ENCODE measurements around the gene RHNO1.

RHNO1 gene

GRCh38 chr12:2853626-2854025, 23.4 kb upstream of the RHNO1 start:
- TF ChIP-seq, protein P1, sequence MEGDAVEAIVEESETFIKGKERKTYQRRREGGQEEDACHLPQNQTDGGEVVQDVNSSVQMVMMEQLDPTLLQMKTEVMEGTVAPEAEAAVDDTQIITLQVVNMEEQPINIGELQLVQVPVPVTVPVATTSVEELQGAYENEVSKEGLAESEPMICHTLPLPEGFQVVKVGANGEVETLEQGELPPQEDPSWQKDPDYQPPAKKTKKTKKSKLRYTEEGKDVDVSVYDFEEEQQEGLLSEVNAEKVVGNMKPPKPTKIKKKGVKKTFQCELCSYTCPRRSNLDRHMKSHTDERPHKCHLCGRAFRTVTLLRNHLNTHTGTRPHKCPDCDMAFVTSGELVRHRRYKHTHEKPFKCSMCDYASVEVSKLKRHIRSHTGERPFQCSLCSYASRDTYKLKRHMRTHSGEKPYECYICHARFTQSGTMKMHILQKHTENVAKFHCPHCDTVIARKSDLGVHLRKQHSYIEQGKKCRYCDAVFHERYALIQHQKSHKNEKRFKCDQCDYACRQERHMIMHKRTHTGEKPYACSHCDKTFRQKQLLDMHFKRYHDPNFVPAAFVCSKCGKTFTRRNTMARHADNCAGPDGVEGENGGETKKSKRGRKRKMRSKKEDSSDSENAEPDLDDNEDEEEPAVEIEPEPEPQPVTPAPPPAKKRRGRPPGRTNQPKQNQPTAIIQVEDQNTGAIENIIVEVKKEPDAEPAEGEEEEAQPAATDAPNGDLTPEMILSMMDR (conservative IDR thresholded peaks at IDR 0.05; ENCODE audit: low read depth, low read length) = peak; percentile 96
- no peak overlapping the region for H3K4me3 ChIP-seq (ENCODE audit: low read length)
- DNase-seq (ENCODE audit: low read depth) = no peak

DNA sequence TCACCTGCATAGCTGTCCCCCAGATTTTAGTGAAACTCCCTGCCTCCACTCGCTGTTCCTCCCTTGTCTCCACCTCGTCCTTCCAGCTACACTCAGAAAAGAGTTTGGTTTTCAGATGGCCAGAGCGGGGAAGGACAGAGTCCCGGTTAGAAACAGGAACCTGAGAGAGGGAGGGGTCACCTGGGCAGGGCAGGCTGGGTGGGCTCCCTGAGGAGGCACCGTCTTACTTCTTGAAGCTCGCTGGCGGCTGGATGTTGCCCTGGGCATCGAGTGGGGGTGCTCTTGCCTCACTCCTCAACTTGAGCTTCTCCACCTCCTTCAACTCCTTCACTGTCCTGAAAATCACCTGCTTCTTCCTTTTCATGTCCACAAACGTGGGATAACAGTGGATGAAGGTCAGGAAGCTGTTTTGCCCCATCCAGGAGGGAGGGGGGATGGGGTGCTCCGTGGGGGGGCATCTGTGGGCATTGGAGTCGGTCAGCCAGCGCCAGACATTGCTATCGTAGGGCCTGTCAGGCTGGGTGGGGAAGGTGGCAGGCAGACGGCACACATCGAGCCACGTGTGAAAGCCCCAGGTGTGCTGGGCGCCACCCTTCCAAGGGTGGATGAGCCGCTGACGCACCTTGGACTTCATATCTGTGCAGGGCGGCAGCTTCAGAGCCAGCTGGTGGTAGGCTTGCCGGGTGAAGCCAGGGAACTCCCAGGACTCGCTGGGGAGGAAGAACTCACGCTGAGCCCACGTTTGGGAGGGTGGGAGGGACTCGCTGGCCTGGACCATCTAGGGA, 22.2 kb upstream of the RHNO1 start:
- TF ChIP-seq, protein P1 (conservative IDR thresholded peaks at IDR 0.05; ENCODE audit: low read depth, low read length) = no peak

DNA sequence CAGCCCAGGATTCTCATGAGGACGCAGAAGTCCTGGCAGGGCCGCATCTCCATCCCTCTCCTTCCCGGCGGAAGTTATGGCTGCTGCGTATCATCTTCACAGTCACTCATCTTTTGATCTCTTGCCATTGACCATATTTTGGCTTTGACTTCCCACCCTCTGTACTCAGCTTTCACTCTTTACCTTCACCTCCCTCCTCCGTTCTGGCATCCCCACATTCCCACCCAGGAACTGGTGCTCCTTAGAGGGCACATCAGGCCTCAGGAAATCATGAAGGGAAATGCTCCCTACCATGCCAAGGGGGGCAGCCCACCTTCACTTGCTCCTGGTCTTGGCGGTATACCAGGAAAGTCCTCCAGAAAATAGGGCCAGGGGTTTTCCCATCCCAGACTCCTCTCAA, 21.5 kb upstream of the RHNO1 start:
- DNase-seq (ENCODE audit: low read depth) = no peak
- TF ChIP-seq, protein P1 (conservative IDR thresholded peaks at IDR 0.05; ENCODE audit: low read depth, low read length) = no peak
- no peak overlapping the region for H3K4me3 ChIP-seq (ENCODE audit: low read length)

More for the DNA sequence above, 22.2 kb upstream of the RHNO1 start:
- no peak for DNase-seq (ENCODE audit: low read depth)
- no peak overlapping the region for H3K4me3 ChIP-seq (ENCODE audit: low read length)

- no peak overlapping the region for H3K4me3 ChIP-seq (ENCODE audit: low read length)
- TF ChIP-seq, protein P1 (conservative IDR thresholded peaks at IDR 0.05; ENCODE audit: low read depth, low read length) = no peak
- DNase-seq (ENCODE audit: low read depth) = no peak
Observed at GRCh38 chr12:2856051-2856450, 21.0 kb upstream of the RHNO1 start.

DNA sequence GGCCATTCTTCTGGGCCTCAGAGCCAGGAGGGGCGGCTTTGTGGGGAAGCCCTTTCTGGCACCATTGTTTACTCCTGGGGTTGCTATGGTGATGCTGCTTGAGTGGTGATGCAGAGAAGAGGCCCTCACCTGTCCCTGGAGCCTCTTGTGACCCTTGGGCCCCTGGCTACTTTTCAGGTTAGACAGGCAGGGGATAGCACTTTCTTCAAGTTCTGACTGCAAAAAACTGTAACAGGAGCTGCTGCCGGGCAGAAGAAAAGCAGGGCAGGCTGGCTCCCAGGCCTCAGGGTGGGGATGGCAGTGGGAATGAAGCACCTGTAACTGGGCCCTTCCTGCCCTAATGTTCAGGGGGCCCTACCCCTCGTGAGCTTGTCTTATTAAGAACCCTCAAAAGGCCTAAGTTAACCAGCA, 20.0 kb upstream of the RHNO1 start, which contains the start of gene TEX52:
Gene TEX52 (minus strand): TSS at position 19 of the 411 bp plus-strand sequence. CDS start 13 bp downstream, at position 6.
- TF ChIP-seq, protein P1 (conservative IDR thresholded peaks at IDR 0.05; ENCODE audit: low read depth, low read length) = no peak
- H3K4me3 ChIP-seq (ENCODE audit: low read length) = no peak within 1 kb of the TSS
- no peak for DNase-seq (ENCODE audit: low read depth)

DNA sequence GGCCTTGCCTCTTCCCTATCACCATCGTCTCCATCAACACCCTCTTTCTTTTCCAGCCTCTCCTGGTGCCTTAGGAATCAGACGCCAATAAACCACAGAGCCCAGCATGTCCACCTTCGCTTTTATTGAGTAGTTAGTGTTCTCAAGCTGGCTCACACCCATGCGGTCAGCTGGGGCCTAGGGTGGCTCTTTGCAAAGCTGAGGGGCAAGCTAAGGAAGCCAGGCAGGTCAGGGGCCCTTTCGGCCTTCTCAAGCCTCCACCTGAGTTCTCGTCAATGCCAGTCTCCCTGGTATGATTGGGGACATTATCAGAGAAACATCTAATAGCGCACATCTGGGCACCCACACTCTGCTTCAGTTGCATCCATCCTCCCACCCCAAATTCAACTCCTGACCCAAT, 19.4 kb upstream of the RHNO1 start:
- no peak overlapping the region for H3K4me3 ChIP-seq (ENCODE audit: low read length)
- TF ChIP-seq, protein P1 (conservative IDR thresholded peaks at IDR 0.05; ENCODE audit: low read depth, low read length) = no peak
- no peak for DNase-seq (ENCODE audit: low read depth)

DNA sequence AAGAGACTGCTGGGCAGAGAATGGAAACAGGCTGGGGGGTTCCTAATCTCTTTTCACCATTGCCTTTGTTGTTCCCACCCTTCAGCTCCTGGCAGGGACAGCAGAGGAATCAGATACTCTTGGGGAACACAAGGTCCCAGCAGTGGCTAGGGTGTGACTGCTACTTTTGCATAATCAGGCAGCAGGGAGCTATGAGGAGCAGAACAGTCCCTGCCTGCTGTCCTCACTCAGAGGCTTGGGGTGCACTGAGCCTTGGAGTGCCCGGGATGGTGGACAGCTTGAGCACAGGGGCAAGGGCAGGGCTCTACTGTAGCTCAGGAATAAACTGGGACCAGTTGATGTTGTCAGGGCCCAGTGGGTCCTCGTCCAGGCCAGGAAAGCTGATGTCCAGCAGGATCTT, 18.7 kb upstream of the RHNO1 start:
- H3K4me3 ChIP-seq (ENCODE audit: low read length) = no peak overlapping the region
- no peak for DNase-seq (ENCODE audit: low read depth)
- TF ChIP-seq, protein P1 (conservative IDR thresholded peaks at IDR 0.05; ENCODE audit: low read depth, low read length) = no peak

All from retinal pigment epithelial cell (primary cell).